GM12875 (cell line): ENCODE data around the gene PLEK.

Experiments used
- H3K4me3 ChIP-seq: one replicate; pipeline ENCODE4 v1.5.1; 2011; ENCODE audit warnings: low read depth, low read length, control low read depth
- CTCF ChIP-seq: IDR thresholded peaks from 2 replicates; pipeline ENCODE4 v1.5.1; 2011; ENCODE audit warnings: low read depth, mild to moderate bottlenecking, control low read depth, inconsistent platforms, low read length, moderate library complexity, borderline replicate concordance; ENCODE audit not compliant: insufficient read depth

The PLEK gene

GRCh38 chr2:68425503-68425902 lies 60.4 kb downstream of the PLEK start:
- TF ChIP-seq CTCF, result no peak
- H3K4me3 ChIP-seq, result no peak overlapping the region

- H3K4me3 ChIP-seq, result no peak overlapping the region
- no peak for TF ChIP-seq CTCF
Measured at GRCh38 chr2:68426446-68426845, 61.4 kb downstream of the PLEK start.

- no peak for TF ChIP-seq CTCF
- no peak overlapping the region for H3K4me3 ChIP-seq
Measured at GRCh38 chr2:68426848-68427579, 61.9 kb downstream of the PLEK start.

GRCh38 chr2:68428126-68428525 lies 63.0 kb downstream of the PLEK start:
- no peak for TF ChIP-seq CTCF
- no peak overlapping the region for H3K4me3 ChIP-seq

- no peak for TF ChIP-seq CTCF
- H3K4me3 ChIP-seq, result no peak overlapping the region
Measured at GRCh38 chr2:68428746-68429145, 63.7 kb downstream of the PLEK start.

GRCh38 chr2:68429311-68429826 lies 64.3 kb downstream of the PLEK start:
- TF ChIP-seq CTCF, result no peak
- no peak overlapping the region for H3K4me3 ChIP-seq

GRCh38 chr2:68431316-68431972 lies 66.4 kb downstream of the PLEK start:
- no peak overlapping the region for H3K4me3 ChIP-seq
- TF ChIP-seq CTCF, result no peak
